CD14-positive monocyte (primary cell): ENCODE data around the gene TLK2. TPM values are rescaled to one million over a fixed set of nuclear protein-coding genes. Genes with fewer than 3 reads are reported as not detected.

Experiments used
- DNase-seq, 3 donors: peaks; one replicate each; pipeline ENCODE4 v3.0.0-alpha.2; 2011 to 2022
- H2AFZ ChIP-seq: 2 replicates; pipeline ENCODE4 v1.6.0; 2012; ENCODE audit warnings: mild to moderate bottlenecking, low read depth, low read length, inconsistent platforms; ENCODE audit not compliant: insufficient read depth, poor library complexity, severe bottlenecking
- H3K27ac ChIP-seq, 2 donors: 1 replicate in 1 of 2; 2 replicates in 1 of 2; pipeline ENCODE4 v1.5.1; 2012 to 2013; ENCODE audit warnings: low read length in 2 of 2, control low read depth in 1 of 2, inconsistent platforms in 1 of 2, low read depth in 1 of 2, mild to moderate bottlenecking in 1 of 2
- H3K27me3 ChIP-seq, 2 donors: one replicate each; pipeline versions ENCODE4 v1.6.0 to v1.6.1; 2011 to 2013; ENCODE audit warnings: low read length in 2 of 2; ENCODE audit not compliant: control insufficient read depth in 2 of 2, insufficient read depth in 2 of 2
- H3K36me3 ChIP-seq, 2 donors: replicated peaks in 1 of 2; 1 replicate in 1 of 2; 2 replicates in 1 of 2; pipeline versions ENCODE4 v1.5.1 to v1.6.1; 2012 to 2013; ENCODE audit warnings: low read length in 2 of 2, control low read depth in 1 of 2, inconsistent platforms in 1 of 2, mild to moderate bottlenecking in 1 of 2; ENCODE audit not compliant: insufficient read depth in 2 of 2, control insufficient read depth in 1 of 2
- H3K4me1 ChIP-seq, 2 donors: 1 replicate in 1 of 2; 2 replicates in 1 of 2; pipeline versions ENCODE4 v1.5.1 to v1.6.1; 2012 to 2013; ENCODE audit warnings: low read length in 2 of 2, control low read depth in 1 of 2, inconsistent platforms in 1 of 2, mild to moderate bottlenecking in 1 of 2, moderate library complexity in 1 of 2; ENCODE audit not compliant: insufficient read depth in 2 of 2, control insufficient read depth in 1 of 2
- H3K4me2 ChIP-seq: replicated peaks from 2 replicates; pipeline ENCODE3; 2012; ENCODE audit warnings: low read length, moderate library complexity, mild to moderate bottlenecking; ENCODE audit not compliant: poor library complexity, severe bottlenecking; ENCODE audit errors: extremely low read depth
- H3K4me3 ChIP-seq, 3 experiments: fragments of 200-600 bp in 1 of 3; sonication (generic) in 1 of 3; replicated peaks in 1 of 3; 1 replicate in 2 of 3; 2 replicates in 1 of 3; pipeline ENCODE4 v1.5.1; 2011 to 2013; ENCODE audit warnings: low read length in 3 of 3, mild to moderate bottlenecking in 3 of 3, control low read depth in 2 of 3, low read depth in 2 of 3, inconsistent platforms in 1 of 3, moderate library complexity in 1 of 3
- H3K79me2 ChIP-seq: 2 replicates; pipeline ENCODE4 v1.6.0; 2012; ENCODE audit warnings: mild to moderate bottlenecking, control low read depth, inconsistent platforms, low read length, moderate library complexity; ENCODE audit not compliant: insufficient read depth
- H3K9ac ChIP-seq: 2 replicates; pipeline ENCODE4 v1.6.0; 2017; ENCODE audit warnings: low read length, mild to moderate bottlenecking; ENCODE audit not compliant: insufficient read depth, poor library complexity, severe bottlenecking
- H3K9me3 ChIP-seq, 2 donors: replicated peaks in 1 of 2; 1 replicate in 1 of 2; 2 replicates in 1 of 2; pipeline versions ENCODE4 v1.5.1 to v1.6.1; 2012 to 2013; ENCODE audit warnings: low read length in 2 of 2, control low read depth in 1 of 2; ENCODE audit not compliant: control insufficient read depth in 1 of 2, insufficient read depth in 1 of 2
- H4K20me1 ChIP-seq: 2 replicates; pipeline ENCODE4 v1.6.0; 2012; ENCODE audit warnings: mild to moderate bottlenecking, low read length, control low read depth, moderate library complexity; ENCODE audit not compliant: insufficient read depth
- H3K27ac Mint-ChIP-seq, 7 donors: one replicate each; pipeline ENCODE4 v1.8.0; 2020; ENCODE audit warnings: mild to moderate bottlenecking in 7 of 7, mixed read lengths in 7 of 7, moderate library complexity in 6 of 7, inconsistent platforms in 2 of 7
- H3K27me3 Mint-ChIP-seq, 3 donors: one replicate each; pipeline ENCODE4 v1.8.0; 2021 to 2022; ENCODE audit warnings: low read depth in 3 of 3, mild to moderate bottlenecking in 3 of 3, mixed read lengths in 3 of 3, moderate library complexity in 3 of 3, inconsistent platforms in 1 of 3
- H3K36me3 Mint-ChIP-seq, 2 donors: one replicate each; pipeline ENCODE4 v1.8.0; 2020; ENCODE audit warnings: mixed read lengths in 2 of 2, inconsistent platforms in 1 of 2, mild to moderate bottlenecking in 1 of 2
- H3K4me1 Mint-ChIP-seq: one replicate; pipeline ENCODE4 v1.8.0; 2020; ENCODE audit warnings: mild to moderate bottlenecking, mixed read lengths
- H3K4me3 Mint-ChIP-seq, 2 donors: one replicate each; pipeline ENCODE4 v1.8.0; 2020; ENCODE audit warnings: mild to moderate bottlenecking in 2 of 2, mixed read lengths in 2 of 2, moderate library complexity in 1 of 2
- H3K9me3 Mint-ChIP-seq, 7 donors: one replicate each; pipeline ENCODE4 v1.8.0; 2020 to 2022; ENCODE audit warnings: mixed read lengths in 7 of 7, mild to moderate bottlenecking in 6 of 7, moderate library complexity in 6 of 7, inconsistent platforms in 2 of 7
- CTCF ChIP-seq: fragments of 200-600 bp; IDR thresholded peaks from one replicate; pipeline ENCODE4 v1.8.0; 2022; ENCODE audit warnings: antibody characterized with exemption, mild to moderate bottlenecking
- WGBS: methylation state at CpG from one replicate; pipeline ENCODE4 v1.1.5; 2013; ENCODE audit warnings: missing lambda C conversion rate; ENCODE audit not compliant: insufficient coverage; 5-methylcytosine and 5-hydroxymethylcytosine counted together
- intact Hi-C, 2 donors: fragments of 100-400 bp; cut with micrococcal nuclease; formaldehyde crosslinking; loops; one replicate each; pipeline versions ENCODE4 v1.15.0 to v1.15.1; 2023
- polyA plus RNA-seq, 3 donors: library from polyadenylated mRNA; depleted of rRNA in 1 of 3; unstranded in 2 of 3; stranded (reverse) in 1 of 3; fragments of 300-500 nt in 2 of 3; fragments of >200 nt in 1 of 3; fragmentation: Illumina TruSeq in 2 of 3; gene quantifications; 1 replicate in 2 of 3; 2 replicates in 1 of 3; pipeline ENCODE4 v1.2.3, GENCODE V29; 2012 to 2021

TLK2 gene
- polyA plus RNA-seq, 3 donors: 4.0 to 28.2 (median 4.3) TPM

- Histone ChIP-seq H3K9me3 (no peaks in the 10 kb centered on the region), H3K36me3 (no peaks in the 10 kb centered on the region), H4K20me1 (no peaks in the 10 kb centered on the region), H3K4me2 (peak within 1 kb of the TSS; percentile 88), H3K4me3 (peak within 1 kb of the TSS; percentile 1 to 70 (median 13)), H3K4me1 (peaks cover 25 to 31% of the 10 kb centered on the region in 2 donors), H3K27ac (no peak within 1 kb of the TSS), H3K27me3 (peaks cover 3 to 31% of the 10 kb centered on the region in 2 donors), H3K9ac (peak within 1 kb of the TSS; percentile 32), H3K79me2 (no peaks in the 10 kb centered on the region), H2AFZ (peak within 1 kb of the TSS; percentile 29)
- peak within 1 kb of the TSS; percentile 79 to 91 for H3K4me3 Mint-ChIP-seq
- H3K36me3 Mint-ChIP-seq: peaks cover 7 to 8% of the 10 kb centered on the region in 2 donors
- DNase-seq: no peak
- under 1% methylated on average over 57 of the region's 68 CpGs for WGBS
- peaks cover 0 to 5% (median 2%) of the 10 kb centered on the region in 7 donors for H3K9me3 Mint-ChIP-seq
- intact Hi-C loops: no loop called here
- no peak for TF ChIP-seq CTCF
- H3K27ac Mint-ChIP-seq: peak within 1 kb of the TSS in 1 of 7 donors; percentile 72
- peaks cover 34% of the 10 kb centered on the region for H3K4me1 Mint-ChIP-seq
- H3K27me3 Mint-ChIP-seq: peaks cover 32 to 46% (median 39%) of the 10 kb centered on the region in 3 donors
Measured at GRCh38 chr17:62627219-62627903, 148.7 kb downstream of the TLK2 start, which contains the start of gene MRC2. Gene MRC2 (plus strand): TSS chr17:62627670. CDS start chr17:62627803, 133 bp downstream.

- Histone ChIP-seq H3K4me3 (peak overlapping the region in 1 of 3 experiments; percentile 70), H3K36me3 (no peaks in the 10 kb centered on the region), H3K4me2 (peak overlapping the region; percentile 88), H3K27me3 (peaks cover 3 to 31% of the 10 kb centered on the region in 2 donors), H3K4me1 (peaks cover 25 to 31% of the 10 kb centered on the region in 2 donors), H3K27ac (no peak overlapping the region), H4K20me1 (no peaks in the 10 kb centered on the region), H3K79me2 (no peaks in the 10 kb centered on the region), H3K9ac (peak overlapping the region; percentile 32), H3K9me3 (no peaks in the 10 kb centered on the region), H2AFZ (peak overlapping the region; percentile 29)
- no peak for DNase-seq
- peaks cover 36% of the 10 kb centered on the region for H3K4me1 Mint-ChIP-seq
- peaks cover 35 to 48% (median 37%) of the 10 kb centered on the region in 3 donors for H3K27me3 Mint-ChIP-seq
- WGBS: 0% methylated on average over 45 of the region's 61 CpGs
- peaks cover 3 to 5% of the 10 kb centered on the region in 2 donors for H3K36me3 Mint-ChIP-seq
- H3K9me3 Mint-ChIP-seq: peaks cover 0 to 5% (median 2%) of the 10 kb centered on the region in 7 donors
- no peak for TF ChIP-seq CTCF
- peak overlapping the region; percentile 79 to 91 for H3K4me3 Mint-ChIP-seq
- intact Hi-C loops: no loop called here
- no peak overlapping the region for H3K27ac Mint-ChIP-seq
Measured at GRCh38 chr17:62627904-62628633, 149.4 kb downstream of the TLK2 start.
